CD14-positive monocyte (primary cell): Measurements from ENCODE around the gene DHCR24. TPM values are rescaled to one million over a fixed set of nuclear protein-coding genes. Genes with fewer than 3 reads are reported as not detected.
A peak's percentile ranks its signal among the peaks of the same experiment; 100 is the strongest.

Source experiments
- DNase-seq, 3 donors: peaks; one replicate each; pipeline ENCODE4 v3.0.0-alpha.2; 2011 to 2022
- H2AFZ ChIP-seq: 2 replicates; pipeline ENCODE4 v1.6.0; 2012; ENCODE audit warnings: mild to moderate bottlenecking, low read depth, low read length, inconsistent platforms; ENCODE audit not compliant: insufficient read depth, poor library complexity, severe bottlenecking
- H3K27ac ChIP-seq, 2 donors: 1 replicate in 1 of 2; 2 replicates in 1 of 2; pipeline ENCODE4 v1.5.1; 2012 to 2013; ENCODE audit warnings: low read length in 2 of 2, control low read depth in 1 of 2, inconsistent platforms in 1 of 2, low read depth in 1 of 2, mild to moderate bottlenecking in 1 of 2
- H3K27me3 ChIP-seq, 2 donors: one replicate each; pipeline versions ENCODE4 v1.6.0 to v1.6.1; 2011 to 2013; ENCODE audit warnings: low read length in 2 of 2; ENCODE audit not compliant: control insufficient read depth in 2 of 2, insufficient read depth in 2 of 2
- H3K36me3 ChIP-seq, 2 donors: replicated peaks in 1 of 2; 1 replicate in 1 of 2; 2 replicates in 1 of 2; pipeline versions ENCODE4 v1.5.1 to v1.6.1; 2012 to 2013; ENCODE audit warnings: low read length in 2 of 2, control low read depth in 1 of 2, inconsistent platforms in 1 of 2, mild to moderate bottlenecking in 1 of 2; ENCODE audit not compliant: insufficient read depth in 2 of 2, control insufficient read depth in 1 of 2
- H3K4me1 ChIP-seq, 2 donors: 1 replicate in 1 of 2; 2 replicates in 1 of 2; pipeline versions ENCODE4 v1.5.1 to v1.6.1; 2012 to 2013; ENCODE audit warnings: low read length in 2 of 2, control low read depth in 1 of 2, inconsistent platforms in 1 of 2, mild to moderate bottlenecking in 1 of 2, moderate library complexity in 1 of 2; ENCODE audit not compliant: insufficient read depth in 2 of 2, control insufficient read depth in 1 of 2
- H3K4me2 ChIP-seq: replicated peaks from 2 replicates; pipeline ENCODE3; 2012; ENCODE audit warnings: low read length, moderate library complexity, mild to moderate bottlenecking; ENCODE audit not compliant: poor library complexity, severe bottlenecking; ENCODE audit errors: extremely low read depth
- H3K4me3 ChIP-seq, 3 experiments: fragments of 200-600 bp in 1 of 3; sonication (generic) in 1 of 3; replicated peaks in 1 of 3; 1 replicate in 2 of 3; 2 replicates in 1 of 3; pipeline ENCODE4 v1.5.1; 2011 to 2013; ENCODE audit warnings: low read length in 3 of 3, mild to moderate bottlenecking in 3 of 3, control low read depth in 2 of 3, low read depth in 2 of 3, inconsistent platforms in 1 of 3, moderate library complexity in 1 of 3
- H3K79me2 ChIP-seq: 2 replicates; pipeline ENCODE4 v1.6.0; 2012; ENCODE audit warnings: mild to moderate bottlenecking, control low read depth, inconsistent platforms, low read length, moderate library complexity; ENCODE audit not compliant: insufficient read depth
- H3K9ac ChIP-seq: 2 replicates; pipeline ENCODE4 v1.6.0; 2017; ENCODE audit warnings: low read length, mild to moderate bottlenecking; ENCODE audit not compliant: insufficient read depth, poor library complexity, severe bottlenecking
- H3K9me3 ChIP-seq, 2 donors: replicated peaks in 1 of 2; 1 replicate in 1 of 2; 2 replicates in 1 of 2; pipeline versions ENCODE4 v1.5.1 to v1.6.1; 2012 to 2013; ENCODE audit warnings: low read length in 2 of 2, control low read depth in 1 of 2; ENCODE audit not compliant: control insufficient read depth in 1 of 2, insufficient read depth in 1 of 2
- H4K20me1 ChIP-seq: 2 replicates; pipeline ENCODE4 v1.6.0; 2012; ENCODE audit warnings: mild to moderate bottlenecking, low read length, control low read depth, moderate library complexity; ENCODE audit not compliant: insufficient read depth
- H3K27ac Mint-ChIP-seq, 7 donors: one replicate each; pipeline ENCODE4 v1.8.0; 2020; ENCODE audit warnings: mild to moderate bottlenecking in 7 of 7, mixed read lengths in 7 of 7, moderate library complexity in 6 of 7, inconsistent platforms in 2 of 7
- H3K27me3 Mint-ChIP-seq, 3 donors: one replicate each; pipeline ENCODE4 v1.8.0; 2021 to 2022; ENCODE audit warnings: low read depth in 3 of 3, mild to moderate bottlenecking in 3 of 3, mixed read lengths in 3 of 3, moderate library complexity in 3 of 3, inconsistent platforms in 1 of 3
- H3K36me3 Mint-ChIP-seq, 2 donors: one replicate each; pipeline ENCODE4 v1.8.0; 2020; ENCODE audit warnings: mixed read lengths in 2 of 2, inconsistent platforms in 1 of 2, mild to moderate bottlenecking in 1 of 2
- H3K4me1 Mint-ChIP-seq: one replicate; pipeline ENCODE4 v1.8.0; 2020; ENCODE audit warnings: mild to moderate bottlenecking, mixed read lengths
- H3K4me3 Mint-ChIP-seq, 2 donors: one replicate each; pipeline ENCODE4 v1.8.0; 2020; ENCODE audit warnings: mild to moderate bottlenecking in 2 of 2, mixed read lengths in 2 of 2, moderate library complexity in 1 of 2
- H3K9me3 Mint-ChIP-seq, 7 donors: one replicate each; pipeline ENCODE4 v1.8.0; 2020 to 2022; ENCODE audit warnings: mixed read lengths in 7 of 7, mild to moderate bottlenecking in 6 of 7, moderate library complexity in 6 of 7, inconsistent platforms in 2 of 7
- WGBS: methylation state at CpG from one replicate; pipeline ENCODE4 v1.1.5; 2013; ENCODE audit warnings: missing lambda C conversion rate; ENCODE audit not compliant: insufficient coverage; 5-methylcytosine and 5-hydroxymethylcytosine counted together
- intact Hi-C, 2 donors: fragments of 100-400 bp; cut with micrococcal nuclease; formaldehyde crosslinking; loops; one replicate each; pipeline versions ENCODE4 v1.15.0 to v1.15.1; 2023
- polyA plus RNA-seq, 3 donors: library from polyadenylated mRNA; depleted of rRNA in 1 of 3; unstranded in 2 of 3; stranded (reverse) in 1 of 3; fragments of 300-500 nt in 2 of 3; fragments of >200 nt in 1 of 3; fragmentation: Illumina TruSeq in 2 of 3; gene quantifications; 1 replicate in 2 of 3; 2 replicates in 1 of 3; pipeline ENCODE4 v1.2.3, GENCODE V29; 2012 to 2021
- TF ChIP-seq, protein P1 (sequence below): fragments of 200-600 bp; IDR thresholded peaks from one replicate; pipeline ENCODE4 v1.8.0; 2022; ENCODE audit warnings: antibody characterized with exemption, mild to moderate bottlenecking

The DHCR24 gene
- polyA plus RNA-seq, 3 donors, result 0.48 to 3.5 (median 3.0) TPM

DNA sequence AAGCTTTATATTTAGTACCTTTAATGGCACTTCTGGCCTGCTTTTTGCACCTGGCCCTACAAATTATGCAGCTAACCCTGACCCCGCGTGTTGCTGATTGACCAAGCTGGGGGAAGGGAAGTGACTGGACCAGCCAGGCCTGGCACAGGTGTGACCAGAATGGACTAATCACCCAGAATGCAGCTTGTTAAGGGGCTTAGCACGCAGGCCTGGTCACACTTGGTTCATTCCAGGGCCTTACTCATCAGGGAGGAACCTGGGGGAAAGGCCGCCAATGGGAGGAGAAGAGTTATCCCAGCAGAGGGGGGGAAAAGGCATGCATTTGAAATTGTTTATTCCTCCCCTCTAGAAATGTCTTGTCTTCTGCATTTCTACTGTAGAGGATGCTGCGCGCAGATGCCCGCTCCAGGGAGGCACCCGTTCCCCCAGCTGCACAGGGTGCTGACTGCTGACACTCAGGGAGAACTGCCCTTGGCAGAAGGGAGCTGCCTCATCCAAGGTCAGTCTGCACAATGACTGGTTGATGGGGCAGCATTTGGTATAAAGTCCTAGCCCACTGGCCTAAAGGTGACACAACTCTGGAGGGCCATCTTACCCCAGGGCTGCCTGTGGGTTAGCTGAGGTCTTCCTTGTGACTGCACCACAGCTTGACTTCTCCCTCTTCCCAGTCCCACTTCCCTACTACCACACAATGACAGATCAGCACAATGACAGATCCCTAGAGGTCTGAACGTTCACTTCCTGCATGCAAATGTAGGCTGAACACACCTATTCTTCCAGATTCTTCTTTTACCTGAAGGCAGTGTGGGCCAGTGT is 29.0 kb downstream of the DHCR24 start:
- H3K27ac Mint-ChIP-seq, result peak overlapping the region in 3 of 7 donors; percentile 19 to 72 (median 24)
- peaks cover 0 to 2% (median 0%) of the 10 kb centered on the region in 3 donors for H3K27me3 Mint-ChIP-seq
- Histone ChIP-seq H3K4me3 (no peak overlapping the region), H4K20me1 (no peaks in the 10 kb centered on the region), H3K27ac (no peak overlapping the region), H3K79me2 (no peaks in the 10 kb centered on the region), H3K9ac (no peak overlapping the region), H3K36me3 (no peaks in the 10 kb centered on the region), H3K4me2 (no peak overlapping the region), H3K4me1 (peaks cover 0 to 7% of the 10 kb centered on the region in 2 donors), H3K9me3 (no peaks in the 10 kb centered on the region), H3K27me3 (no peaks in the 10 kb centered on the region), H2AFZ (no peak overlapping the region)
- H3K9me3 Mint-ChIP-seq, result peaks cover 0 to 2% (median 0%) of the 10 kb centered on the region in 7 donors
- peaks cover 20 to 40% of the 10 kb centered on the region in 2 donors for H3K36me3 Mint-ChIP-seq
- intact Hi-C loops, result no loop called here
- H3K4me1 Mint-ChIP-seq, result peaks cover 30% of the 10 kb centered on the region
- TF ChIP-seq, protein P1, sequence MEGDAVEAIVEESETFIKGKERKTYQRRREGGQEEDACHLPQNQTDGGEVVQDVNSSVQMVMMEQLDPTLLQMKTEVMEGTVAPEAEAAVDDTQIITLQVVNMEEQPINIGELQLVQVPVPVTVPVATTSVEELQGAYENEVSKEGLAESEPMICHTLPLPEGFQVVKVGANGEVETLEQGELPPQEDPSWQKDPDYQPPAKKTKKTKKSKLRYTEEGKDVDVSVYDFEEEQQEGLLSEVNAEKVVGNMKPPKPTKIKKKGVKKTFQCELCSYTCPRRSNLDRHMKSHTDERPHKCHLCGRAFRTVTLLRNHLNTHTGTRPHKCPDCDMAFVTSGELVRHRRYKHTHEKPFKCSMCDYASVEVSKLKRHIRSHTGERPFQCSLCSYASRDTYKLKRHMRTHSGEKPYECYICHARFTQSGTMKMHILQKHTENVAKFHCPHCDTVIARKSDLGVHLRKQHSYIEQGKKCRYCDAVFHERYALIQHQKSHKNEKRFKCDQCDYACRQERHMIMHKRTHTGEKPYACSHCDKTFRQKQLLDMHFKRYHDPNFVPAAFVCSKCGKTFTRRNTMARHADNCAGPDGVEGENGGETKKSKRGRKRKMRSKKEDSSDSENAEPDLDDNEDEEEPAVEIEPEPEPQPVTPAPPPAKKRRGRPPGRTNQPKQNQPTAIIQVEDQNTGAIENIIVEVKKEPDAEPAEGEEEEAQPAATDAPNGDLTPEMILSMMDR, result no peak
- WGBS, result 50% methylated on average over 2 of the region's 9 CpGs
- no peak for DNase-seq
- no peak overlapping the region for H3K4me3 Mint-ChIP-seq

- H3K36me3 ChIP-seq, result peaks cover 0 to 2% of the 10 kb centered on the region in 2 donors
- H3K4me2 ChIP-seq, result no peak overlapping the region
- DNase-seq, result no peak
- Mint-ChIP-seq H3K27ac (no peak overlapping the region), H3K9me3 (peaks cover 0 to 2% (median 0%) of the 10 kb centered on the region in 7 donors), H3K27me3 (peaks cover 0 to 2% (median 0%) of the 10 kb centered on the region in 3 donors), H3K4me1 (peaks cover 30% of the 10 kb centered on the region), H3K36me3 (peaks cover 20 to 39% of the 10 kb centered on the region in 2 donors), H3K4me3 (no peak overlapping the region)
- H4K20me1 ChIP-seq, result no peaks in the 10 kb centered on the region
- intact Hi-C loops, result no loop called here
- H3K4me1 ChIP-seq, result peaks cover 0 to 7% of the 10 kb centered on the region in 2 donors
- no peaks in the 10 kb centered on the region for H3K27me3 ChIP-seq
- TF ChIP-seq, protein P1, result no peak
- H3K9ac ChIP-seq, result no peak overlapping the region
- H3K79me2 ChIP-seq, result no peaks in the 10 kb centered on the region
- no peak overlapping the region for H3K27ac ChIP-seq
- 100% methylated on average over 1 of the region's 3 CpGs for WGBS
- no peaks in the 10 kb centered on the region for H3K9me3 ChIP-seq
- H2AFZ ChIP-seq, result no peak overlapping the region
- H3K4me3 ChIP-seq, result no peak overlapping the region
These were observed 29.9 kb downstream of the DHCR24 start for GRCh38 chr1:54857141-54857540.
